DND-41 (cell line): ENCODE data around the gene TEX10.

Experiments used
- CTCF ChIP-seq: IDR thresholded peaks from 2 replicates; pipeline ENCODE4 v1.5.1; 2012; ENCODE audit warnings: borderline replicate concordance, low read length, moderate library complexity, mild to moderate bottlenecking; ENCODE audit not compliant: poor library complexity, severe bottlenecking; ENCODE audit errors: extremely low read depth
- EZH2 ChIP-seq: IDR thresholded peaks from 3 replicates; pipeline ENCODE4 v1.6.1; 2012; ENCODE audit warnings: borderline replicate concordance, low read depth, mild to moderate bottlenecking, moderate library complexity, low read length, inconsistent platforms; ENCODE audit not compliant: severe bottlenecking

GRCh38 chr9:100401042-100401441 lies 48.3 kb upstream of the TEX10 start:
- no peak for TF ChIP-seq CTCF
- TF ChIP-seq EZH2, result no peak
